ENCODE measurements around the gene EXOC6B. TPM values are rescaled to one million over a fixed set of nuclear protein-coding genes. Genes with fewer than 3 reads are reported as not detected.

Gene EXOC6B
- total and polyA plus RNA-seq, 10 of the 15 experiments (the other 5 are each of a cell fraction or from before 2014, with no cell fraction given) = 0.23 to 2.2 (median 1.2) TPM

GRCh38 chr2:72361042-72361441, 464.8 kb downstream of the EXOC6B start (continued):
- TF ChIP-seq TARDBP (IDR thresholded peaks at IDR 0.05; ENCODE audit: borderline replicate concordance) = no peak
- TF ChIP-seq TCF12 (IDR thresholded peaks at IDR 0.05; ENCODE audit: low read depth, low read length) = no peak

GRCh38 chr2:72350852-72351251, 475.0 kb downstream of the EXOC6B start:
- SMC1A ChIA-PET (ENCODE audit: uncharacterized antibody, unreplicated experiment) = no interaction called here
- BruUV-seq (replicated peaks) = no TSS peak
- Histone ChIP-seq H3K27ac (ENCODE audit: control insufficient read depth, insufficient read depth) (no peak overlapping the region), H3K27me3 (replicated peaks in 1 of 2; ENCODE audit: control insufficient read depth in 2 of 2, insufficient read depth in 2 of 2, low read length in 1 of 2) (no peaks in the 10 kb centered on the region), H2AFZ (ENCODE audit: control insufficient read depth, low read depth, low read length) (no peak overlapping the region), H3K4me1 (ENCODE audit: control insufficient read depth, insufficient read depth, low read length) (no peaks in the 10 kb centered on the region), H3K4me2 (ENCODE audit: control insufficient read depth, insufficient read depth) (no peak overlapping the region), H4K20me1 (ENCODE audit: control insufficient read depth, insufficient read depth) (no peaks in the 10 kb centered on the region), H3K79me2 (ENCODE audit: control insufficient read depth, insufficient read depth, low read length) (no peaks in the 10 kb centered on the region), H3K9me3 (replicated peaks; ENCODE audit: control insufficient read depth, insufficient read depth, low read length) (no peaks in the 10 kb centered on the region), H3K9ac (ENCODE audit: control insufficient read depth, insufficient read depth, low read length) (no peak overlapping the region), H3K36me3 (ENCODE audit: control insufficient read depth in 2 of 2, insufficient read depth in 2 of 2, low read length in 1 of 2) (no peaks in the 10 kb centered on the region), H3K4me3 (no peak overlapping the region)
- WGBS (ENCODE audit: insufficient coverage, insufficient replicate concordance, low lambda C conversion rate, missing lambda C conversion rate) = 0% methylated on average over 2 of the region's 2 CpGs
- RAD21 ChIA-PET (ENCODE audit: unreplicated experiment) = no interaction called here
- no peak for DNase-seq (ENCODE audit: low read depth, low spot score)
- FAIRE-seq = no peak
- no peak for ATAC-seq
- intact Hi-C loops (cut with micrococcal nuclease; ENCODE audit: unreplicated experiment) (no loop called here), in situ Hi-C loops (cut with MboI) (no loop called here)
- no peak for TF ChIP-seq CBX3 (IDR thresholded peaks at IDR 0.05; ENCODE audit: borderline replicate concordance, low read depth)
- POLR2A ChIA-PET = no interaction called here
- CTCF ChIA-PET = no interaction called here

GRCh38 chr2:72349016-72349415, 476.8 kb downstream of the EXOC6B start:
- ATAC-seq = no peak
- 15% methylated on average over 3 of the region's 3 CpGs for WGBS (ENCODE audit: insufficient coverage, insufficient replicate concordance, low lambda C conversion rate, missing lambda C conversion rate)
- RAD21 ChIA-PET (ENCODE audit: unreplicated experiment) = no interaction called here
- no peak overlapping the region for H3K9ac ChIP-seq (ENCODE audit: control insufficient read depth, insufficient read depth, low read length)
- TF ChIP-seq ETV6 (conservative IDR thresholded peaks at IDR 0.05 in 1 of 2, IDR thresholded peaks at IDR 0.05 in 1 of 2; ENCODE audit: borderline replicate concordance in 1 of 2, low read depth in 1 of 2) = no peak
- no peak for TF ChIP-seq SREBF2 (IDR thresholded peaks at IDR 0.05; ENCODE audit: low read length)
- TF ChIP-seq USF1 (IDR thresholded peaks at IDR 0.05; ENCODE audit: borderline replicate concordance, extremely low read length, insufficient read depth, low read depth, low read length) = no peak
- no peak for TF ChIP-seq POLR2A (IDR thresholded peaks at IDR 0.05; ENCODE audit: low read depth, low read length)
- no peak for TF ChIP-seq TCF12 (IDR thresholded peaks at IDR 0.05; ENCODE audit: low read depth, low read length)
- no peak overlapping the region for H2AFZ ChIP-seq (ENCODE audit: control insufficient read depth, low read depth, low read length)
- in situ Hi-C loops (cut with MboI) (no loop called here), intact Hi-C loops (cut with micrococcal nuclease; ENCODE audit: unreplicated experiment) (no loop called here)
- H3K36me3 ChIP-seq (ENCODE audit: control insufficient read depth in 2 of 2, insufficient read depth in 2 of 2, low read length in 1 of 2) = no peaks in the 10 kb centered on the region
- H3K9me3 ChIP-seq (replicated peaks; ENCODE audit: control insufficient read depth, insufficient read depth, low read length) = no peaks in the 10 kb centered on the region
- no peaks in the 10 kb centered on the region for H4K20me1 ChIP-seq (ENCODE audit: control insufficient read depth, insufficient read depth)
- SMC1A ChIA-PET (ENCODE audit: uncharacterized antibody, unreplicated experiment) = interaction anchor here (1.0 kb wide), 2 partner anchors 11 to 17 kb away, joined by 3 to 4 read pairs; no protein-coding TSS in a partner anchor
- H3K4me2 ChIP-seq (ENCODE audit: control insufficient read depth, insufficient read depth) = no peak overlapping the region
- CTCF ChIA-PET = no interaction called here
- no peaks in the 10 kb centered on the region for H3K27me3 ChIP-seq (replicated peaks in 1 of 2; ENCODE audit: control insufficient read depth in 2 of 2, insufficient read depth in 2 of 2, low read length in 1 of 2)
- H3K4me1 ChIP-seq (ENCODE audit: control insufficient read depth, insufficient read depth, low read length) = no peaks in the 10 kb centered on the region
- no peak overlapping the region for H3K4me3 ChIP-seq
- no peak overlapping the region for H3K27ac ChIP-seq (ENCODE audit: control insufficient read depth, insufficient read depth)
- POLR2A ChIA-PET = no interaction called here
- DNase-seq (ENCODE audit: low read depth, low spot score) = no peak
- BruUV-seq (replicated peaks) = no TSS peak
- FAIRE-seq = no peak
- no peaks in the 10 kb centered on the region for H3K79me2 ChIP-seq (ENCODE audit: control insufficient read depth, insufficient read depth, low read length)

All from GM12878 (cell line).